HFFc6 (cell line): Measurements from ENCODE around the gene RAX2. TPM values are rescaled to one million over a fixed set of nuclear protein-coding genes. Genes with fewer than 3 reads are reported as not detected.

ENCODE experiments used
- DNase-seq: peaks from one replicate; pipeline ENCODE4 v3.0.0-alpha.2; 2018
- H3K27ac Mint-ChIP-seq: 2 replicates; pipeline ENCODE4 v1.8.0; 2020; ENCODE audit warnings: mild to moderate bottlenecking, mixed read lengths
- H3K27me3 Mint-ChIP-seq: 2 replicates; pipeline ENCODE4 v1.8.0; 2021; ENCODE audit warnings: mild to moderate bottlenecking, moderate library complexity, mixed read lengths; ENCODE audit not compliant: insufficient read depth
- H3K36me3 Mint-ChIP-seq: 2 replicates; pipeline ENCODE4 v1.8.0; 2021; ENCODE audit warnings: low read depth, mixed read lengths
- H3K4me1 Mint-ChIP-seq: 2 replicates; pipeline ENCODE4 v1.8.0; 2020; ENCODE audit warnings: low read depth, mixed read lengths
- H3K4me3 Mint-ChIP-seq: 2 replicates; pipeline ENCODE4 v1.8.0; 2020; ENCODE audit warnings: mild to moderate bottlenecking, moderate library complexity, mixed read lengths
- H3K9me3 Mint-ChIP-seq: 2 replicates; pipeline ENCODE4 v1.8.0; 2020; ENCODE audit warnings: mild to moderate bottlenecking, mixed read lengths
- total RNA-seq, 6 experiments: library from RNA; stranded (reverse); fragmentation: NEBNext Ultra II Directional; extraction: Animal tissue kit (Norgen Biotek cat#: 25700); gene quantifications; 2 replicates in 1 of 6; 3 replicates in 5 of 6; pipeline ENCODE4 v1.2.3, GENCODE V29; 2021
- TF ChIP-seq, protein P1 (sequence below): fragments of 200-600 bp; sonication (generic); IDR thresholded peaks from 2 replicates; pipeline ENCODE4 v1.5.0; 2021; ENCODE audit warnings: antibody characterized with exemption, mild to moderate bottlenecking

Gene RAX2
- total RNA-seq, 6 experiments from 2014 or later = not detected

DNA sequence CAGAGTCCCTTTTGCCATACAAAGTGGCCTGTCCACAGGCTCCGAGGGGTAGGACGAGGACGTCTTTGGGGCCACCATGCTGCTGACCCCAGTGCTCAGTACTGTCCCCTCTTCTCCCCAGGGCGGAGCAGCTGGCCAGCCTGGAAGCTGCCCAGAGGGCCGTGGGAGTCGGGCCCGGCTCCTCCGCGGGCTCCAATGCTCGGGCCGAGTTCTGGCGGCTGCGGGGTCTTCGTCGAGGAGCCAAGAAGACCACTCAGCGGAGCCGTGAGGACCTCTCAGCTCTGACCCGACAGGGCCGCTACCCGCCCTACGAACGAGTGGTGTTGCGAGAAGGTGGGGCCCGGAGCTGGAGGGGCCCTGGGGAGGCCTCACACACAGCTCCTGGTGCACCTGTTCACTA, 31.6 kb downstream of the RAX2 start:
- no peak overlapping the region for H3K27ac Mint-ChIP-seq
- H3K27me3 Mint-ChIP-seq = peaks cover 15% of the 10 kb centered on the region
- H3K4me3 Mint-ChIP-seq = no peak overlapping the region
- TF ChIP-seq, protein P1, sequence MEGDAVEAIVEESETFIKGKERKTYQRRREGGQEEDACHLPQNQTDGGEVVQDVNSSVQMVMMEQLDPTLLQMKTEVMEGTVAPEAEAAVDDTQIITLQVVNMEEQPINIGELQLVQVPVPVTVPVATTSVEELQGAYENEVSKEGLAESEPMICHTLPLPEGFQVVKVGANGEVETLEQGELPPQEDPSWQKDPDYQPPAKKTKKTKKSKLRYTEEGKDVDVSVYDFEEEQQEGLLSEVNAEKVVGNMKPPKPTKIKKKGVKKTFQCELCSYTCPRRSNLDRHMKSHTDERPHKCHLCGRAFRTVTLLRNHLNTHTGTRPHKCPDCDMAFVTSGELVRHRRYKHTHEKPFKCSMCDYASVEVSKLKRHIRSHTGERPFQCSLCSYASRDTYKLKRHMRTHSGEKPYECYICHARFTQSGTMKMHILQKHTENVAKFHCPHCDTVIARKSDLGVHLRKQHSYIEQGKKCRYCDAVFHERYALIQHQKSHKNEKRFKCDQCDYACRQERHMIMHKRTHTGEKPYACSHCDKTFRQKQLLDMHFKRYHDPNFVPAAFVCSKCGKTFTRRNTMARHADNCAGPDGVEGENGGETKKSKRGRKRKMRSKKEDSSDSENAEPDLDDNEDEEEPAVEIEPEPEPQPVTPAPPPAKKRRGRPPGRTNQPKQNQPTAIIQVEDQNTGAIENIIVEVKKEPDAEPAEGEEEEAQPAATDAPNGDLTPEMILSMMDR = no peak
- DNase-seq = no peak
- peaks cover 9% of the 10 kb centered on the region for H3K4me1 Mint-ChIP-seq
- no peaks in the 10 kb centered on the region for H3K36me3 Mint-ChIP-seq
- no peaks in the 10 kb centered on the region for H3K9me3 Mint-ChIP-seq

GRCh38 chr19:3738477-3739220, 33.4 kb downstream of the RAX2 start:
- H3K4me3 Mint-ChIP-seq = no peak overlapping the region
- peaks cover 9% of the 10 kb centered on the region for H3K4me1 Mint-ChIP-seq
- TF ChIP-seq, protein P1 = no peak
- no peak overlapping the region for H3K27ac Mint-ChIP-seq
- H3K36me3 Mint-ChIP-seq = no peaks in the 10 kb centered on the region
- no peak for DNase-seq
- H3K9me3 Mint-ChIP-seq = no peaks in the 10 kb centered on the region
- H3K27me3 Mint-ChIP-seq = peaks cover 21% of the 10 kb centered on the region

GRCh38 chr19:3737487-3738205, 34.4 kb downstream of the RAX2 start:
- peaks cover 9% of the 10 kb centered on the region for H3K4me1 Mint-ChIP-seq
- no peaks in the 10 kb centered on the region for H3K36me3 Mint-ChIP-seq
- H3K27ac Mint-ChIP-seq = no peak overlapping the region
- H3K4me3 Mint-ChIP-seq = no peak overlapping the region
- no peak for DNase-seq
- H3K27me3 Mint-ChIP-seq = peaks cover 21% of the 10 kb centered on the region
- TF ChIP-seq, protein P1 = no peak
- no peaks in the 10 kb centered on the region for H3K9me3 Mint-ChIP-seq

DNA sequence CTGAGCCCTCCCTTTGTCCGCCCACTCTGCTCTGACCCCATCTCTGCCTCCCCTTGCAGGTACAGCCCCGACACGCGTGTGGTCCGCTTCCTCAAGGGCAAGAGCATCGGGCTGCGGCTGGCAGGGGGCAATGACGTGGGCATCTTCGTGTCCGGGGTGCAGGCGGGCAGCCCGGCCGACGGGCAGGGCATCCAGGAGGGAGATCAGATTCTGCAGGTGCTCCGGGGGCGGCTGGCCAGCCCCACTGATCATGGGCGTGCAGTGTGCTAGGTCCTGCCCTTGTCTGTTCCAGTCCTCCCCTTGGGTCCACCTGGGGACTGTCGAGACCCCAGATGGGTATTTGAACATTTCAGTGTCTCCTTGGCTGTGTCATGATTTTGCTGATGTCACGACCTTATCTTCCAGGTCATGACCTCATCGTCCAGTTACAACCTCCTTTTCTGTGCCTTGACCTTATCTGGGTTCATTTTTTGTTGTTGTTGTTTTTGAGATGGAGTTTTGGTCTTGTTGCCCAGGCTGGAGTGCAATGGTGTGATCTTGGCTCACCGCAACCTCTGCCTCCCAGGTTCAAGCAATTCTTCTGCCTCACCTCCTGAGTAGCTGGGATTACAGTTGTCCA, 35.8 kb downstream of the RAX2 start:
- no peak overlapping the region for H3K27ac Mint-ChIP-seq
- no peak overlapping the region for H3K4me3 Mint-ChIP-seq

GRCh38 chr19:3734310-3734600, 37.8 kb downstream of the RAX2 start:
- H3K27me3 Mint-ChIP-seq = peaks cover 20% of the 10 kb centered on the region
- TF ChIP-seq, protein P1 = no peak
- H3K9me3 Mint-ChIP-seq = no peaks in the 10 kb centered on the region
- DNase-seq = no peak
- no peak overlapping the region for H3K4me3 Mint-ChIP-seq
- H3K36me3 Mint-ChIP-seq = no peaks in the 10 kb centered on the region
- peaks cover 9% of the 10 kb centered on the region for H3K4me1 Mint-ChIP-seq
- no peak overlapping the region for H3K27ac Mint-ChIP-seq

More for the DNA sequence above, 35.8 kb downstream of the RAX2 start:
- Mint-ChIP-seq H3K4me1 (peaks cover 9% of the 10 kb centered on the region), H3K9me3 (no peaks in the 10 kb centered on the region), H3K27me3 (peaks cover 18% of the 10 kb centered on the region), H3K36me3 (no peaks in the 10 kb centered on the region)
- TF ChIP-seq, protein P1 = no peak
- DNase-seq = no peak
